ENCODE measurements around the gene SUFU.

DNA sequence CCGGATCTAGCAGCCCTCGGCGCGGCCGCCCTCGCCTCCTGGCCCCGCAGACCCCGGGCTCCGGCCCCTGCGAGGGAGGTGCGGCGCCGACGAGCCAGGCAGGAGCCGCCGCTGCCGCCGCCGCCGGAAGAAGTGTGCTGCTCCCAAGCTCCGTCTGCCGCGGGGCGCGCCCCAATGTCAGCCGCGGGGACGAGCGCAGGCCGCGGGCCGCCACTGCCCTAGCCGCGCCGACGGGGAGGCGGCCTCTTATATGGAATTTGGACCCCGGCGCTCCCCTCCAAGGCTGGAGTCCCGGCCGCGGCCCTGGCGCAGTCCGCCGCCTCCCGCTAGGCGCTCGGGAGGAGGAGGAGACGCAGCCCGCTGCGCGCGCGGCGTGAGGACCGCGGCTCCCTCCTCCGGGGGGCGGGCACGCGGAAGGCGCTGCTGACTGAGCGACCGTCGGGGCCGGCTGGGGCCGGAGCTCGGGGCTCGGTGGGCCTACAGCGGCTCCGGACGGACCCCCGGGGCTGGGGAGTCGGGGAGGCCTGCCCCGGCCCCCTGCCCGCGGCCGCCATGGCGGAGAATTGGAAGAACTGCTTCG lies 140.4 kb downstream of the SUFU start, which contains the start of gene TRIM8:
- TF ChIP-seq YY1 (IDR thresholded peaks at IDR 0.05; ENCODE audit: insufficient read depth, insufficient read length) (no peak), ZNF274 (IDR thresholded peaks at IDR 0.05; ENCODE audit: low read depth, low read length) (no peak)
